HG03342 (cell line): Measurements from ENCODE around the gene CATSPERZ.
A peak's percentile ranks its signal among the peaks of the same experiment; 100 is the strongest.
"Not testable (repeated sequence)": the region's sequence is repeated elsewhere in the genome, so short reads cannot be mapped to it uniquely, and the experiment has no call there.

Experiments
- ATAC-seq: cut with Tn5 transposase; IDR thresholded peaks from one replicate; pipeline ENCODE4 v1.9.1; 2021; ENCODE audit warnings: mild to moderate bottlenecking, moderate library complexity; ENCODE audit not compliant: unreplicated experiment

CATSPERZ gene

DNA sequence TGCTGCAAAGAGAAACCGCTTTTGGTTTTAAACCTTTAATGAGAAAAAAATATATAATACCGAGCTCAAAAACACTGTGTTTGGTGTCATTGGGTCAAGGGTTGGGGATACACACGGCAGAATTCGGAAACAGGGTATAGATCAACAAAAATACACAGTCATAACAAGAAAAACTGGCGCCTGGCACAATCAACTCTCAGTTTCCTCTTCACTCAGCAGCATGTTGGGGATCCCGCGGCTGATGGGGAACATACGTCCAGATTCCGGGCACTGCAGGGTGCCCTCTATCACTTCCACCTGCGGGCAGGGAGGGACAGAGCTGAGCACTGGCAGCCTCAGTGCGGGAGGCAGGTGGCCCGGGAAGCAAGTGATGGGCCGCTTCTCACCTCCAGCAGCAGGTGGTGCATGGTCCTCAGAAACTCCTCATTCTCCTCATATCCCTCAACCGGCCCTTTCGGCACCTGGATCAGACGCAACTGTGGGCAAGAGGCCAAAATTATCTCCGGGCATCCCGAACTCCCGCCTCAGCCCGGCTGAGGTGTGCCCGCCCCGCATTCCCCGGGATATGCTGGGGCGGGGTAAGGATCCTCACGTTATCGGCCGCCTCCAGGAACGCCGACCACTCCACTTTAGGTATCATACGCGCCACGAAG is 16.6 kb downstream of the CATSPERZ start:
- no peak for ATAC-seq

DNA sequence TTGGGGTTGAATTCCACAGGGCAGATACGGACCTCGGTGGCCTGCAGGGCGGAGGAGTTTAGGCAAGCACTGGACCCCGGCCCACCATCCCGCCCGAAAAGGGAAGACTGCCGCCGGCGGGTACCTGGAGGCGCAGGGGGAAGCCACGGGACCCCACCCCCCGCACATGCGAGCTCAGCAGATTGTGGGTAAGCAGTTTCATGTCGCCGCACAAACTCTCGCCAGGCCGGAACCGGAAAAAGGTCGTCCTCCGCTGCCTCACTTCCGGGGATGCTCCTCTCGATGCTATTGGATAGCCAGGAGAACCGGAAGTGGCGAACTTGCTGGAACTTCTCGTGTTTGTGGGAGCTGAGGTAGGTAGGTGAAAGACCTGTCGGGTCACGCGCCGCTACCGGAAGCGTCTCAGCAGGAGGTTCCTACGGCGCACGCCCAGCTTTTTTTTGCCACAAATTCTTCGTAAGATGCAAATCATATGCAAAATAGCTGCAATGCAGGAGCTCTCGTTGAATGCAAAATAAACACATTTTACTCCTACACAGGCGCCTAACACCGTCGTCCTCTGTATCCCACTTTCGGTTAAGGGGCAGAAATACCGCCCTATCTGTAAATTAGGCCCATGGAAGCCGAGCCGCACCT is 17.3 kb downstream of the CATSPERZ start, which contains the start of gene TRMT112:
Gene TRMT112 (minus strand): TSS at position 235 of the 636 bp plus-strand sequence. CDS start 33 bp downstream, at position 202.
- peak; percentile 60 for ATAC-seq

DNA sequence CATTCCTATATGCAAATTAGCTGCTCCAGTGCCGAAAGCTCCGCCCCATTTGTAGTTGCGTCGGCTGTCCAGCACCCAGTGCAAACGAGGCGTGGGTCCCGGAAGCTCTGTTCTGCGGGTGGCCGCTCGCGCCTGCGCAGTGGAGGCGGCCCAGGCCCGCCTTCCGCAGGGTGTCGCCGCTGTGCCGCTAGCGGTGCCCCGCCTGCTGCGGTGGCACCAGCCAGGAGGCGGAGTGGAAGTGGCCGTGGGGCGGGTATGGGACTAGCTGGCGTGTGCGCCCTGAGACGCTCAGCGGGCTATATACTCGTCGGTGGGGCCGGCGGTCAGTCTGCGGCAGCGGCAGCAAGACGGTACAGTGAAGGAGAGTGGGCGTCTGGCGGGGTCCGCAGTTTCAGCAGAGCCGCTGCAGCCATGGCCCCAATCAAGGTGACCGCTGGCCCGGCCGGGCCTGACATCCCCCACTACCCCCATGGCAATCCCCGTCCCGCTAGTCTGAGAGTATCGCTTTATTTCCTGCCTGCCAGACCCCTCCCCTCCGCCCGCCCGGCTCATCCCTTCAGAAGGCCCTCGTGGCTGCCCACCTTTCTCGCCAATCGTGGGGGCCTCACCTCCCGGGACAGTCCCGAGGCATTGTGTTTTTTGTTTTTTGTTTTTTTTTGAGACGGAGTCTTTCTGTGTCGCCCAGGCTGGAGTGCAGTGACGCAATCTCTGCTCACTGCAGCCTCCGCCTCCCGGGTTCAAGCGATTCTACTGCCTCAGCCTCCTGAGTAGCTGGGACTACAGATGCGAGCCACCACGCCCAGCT is 18.0 kb downstream of the CATSPERZ start, which contains the start of gene PRDX5:
Gene PRDX5 (plus strand): TSS at position 161 of the 805 bp plus-strand sequence. CDS start 95 bp downstream, at position 256.
- ATAC-seq, result peak; percentile 76

DNA sequence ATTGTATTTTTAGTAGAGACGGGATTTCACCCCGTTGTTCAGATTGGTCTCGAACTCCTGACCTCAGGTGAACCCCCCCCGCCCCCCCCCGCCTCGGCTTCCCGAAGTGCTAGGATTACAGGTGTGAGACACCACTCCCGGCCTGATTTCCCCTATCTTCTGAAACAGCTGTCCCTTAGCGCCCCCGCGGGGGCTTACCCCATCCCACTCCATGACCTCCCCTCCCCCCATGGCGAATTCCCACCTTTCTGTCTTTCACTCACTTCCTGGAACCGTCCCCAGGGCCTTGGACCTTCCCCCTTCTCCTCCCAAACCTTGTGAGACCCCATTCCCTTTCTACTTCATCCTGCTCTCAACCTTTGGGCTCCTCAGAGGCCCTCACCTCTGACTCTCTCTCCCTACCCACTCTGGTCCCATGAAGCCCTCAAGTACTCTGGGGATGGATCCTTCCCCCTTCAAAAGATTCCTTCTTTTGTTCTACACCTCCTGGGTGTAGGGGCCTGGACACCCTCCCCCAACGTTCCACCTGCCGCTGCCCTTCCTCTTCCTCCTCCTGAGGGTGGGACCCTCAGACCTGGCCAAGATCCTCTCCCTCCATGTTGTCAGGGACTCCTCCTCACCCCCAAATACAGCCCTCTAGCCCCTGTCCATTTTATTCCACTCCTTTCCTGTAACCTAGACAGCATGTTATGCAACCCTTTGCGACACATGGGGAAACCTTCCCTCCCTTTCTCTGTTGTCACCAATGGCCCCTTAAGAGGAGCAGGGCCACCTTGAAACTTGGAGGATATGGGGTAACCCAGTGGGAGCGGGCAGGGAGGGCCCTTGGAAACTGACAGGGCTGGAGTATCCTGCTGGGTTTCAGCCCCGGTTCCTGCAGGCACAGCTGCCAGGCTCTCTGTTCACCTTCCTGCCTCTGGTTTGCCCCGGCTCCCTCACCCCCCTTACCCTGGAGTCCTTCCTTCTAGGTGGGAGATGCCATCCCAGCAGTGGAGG is 18.9 kb downstream of the CATSPERZ start:
- no peak for ATAC-seq

DNA sequence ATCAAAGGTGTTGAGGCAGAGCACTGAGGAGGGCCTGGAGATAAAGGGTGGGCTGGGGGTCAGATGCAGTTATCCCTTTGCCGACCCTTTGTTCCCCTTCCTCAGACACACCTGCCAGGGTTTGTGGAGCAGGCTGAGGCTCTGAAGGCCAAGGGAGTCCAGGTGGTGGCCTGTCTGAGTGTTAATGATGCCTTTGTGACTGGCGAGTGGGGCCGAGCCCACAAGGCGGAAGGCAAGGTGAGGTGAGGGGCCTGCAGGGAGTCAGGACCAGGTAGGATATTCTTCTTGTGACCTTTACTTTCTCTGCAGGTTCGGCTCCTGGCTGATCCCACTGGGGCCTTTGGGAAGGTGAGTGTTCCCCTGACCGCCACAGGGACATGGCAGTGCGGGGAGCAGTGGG is 20.4 kb downstream of the CATSPERZ start:
- ATAC-seq, result no peak

DNA sequence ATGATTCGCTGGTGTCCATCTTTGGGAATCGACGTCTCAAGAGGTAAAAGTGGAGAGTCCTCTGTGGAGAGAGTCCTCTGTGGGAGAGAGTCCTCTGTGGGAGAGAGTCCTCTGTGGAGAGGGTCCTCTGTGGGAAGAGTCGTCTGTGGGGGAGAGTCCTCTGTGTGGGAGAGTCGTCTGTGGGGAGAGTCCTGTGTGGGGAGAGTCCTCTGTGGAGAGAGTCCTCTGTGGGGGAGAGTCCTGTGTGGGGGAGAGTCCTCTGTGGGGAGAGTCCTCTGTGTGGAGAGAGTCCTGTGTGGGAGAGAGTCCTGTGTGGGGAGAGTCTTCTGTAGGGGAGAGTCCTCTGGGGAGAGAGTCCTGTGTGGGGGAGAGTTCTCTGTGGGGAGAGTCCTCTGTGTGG is 20.9 kb downstream of the CATSPERZ start:
- no peak for ATAC-seq

DNA sequence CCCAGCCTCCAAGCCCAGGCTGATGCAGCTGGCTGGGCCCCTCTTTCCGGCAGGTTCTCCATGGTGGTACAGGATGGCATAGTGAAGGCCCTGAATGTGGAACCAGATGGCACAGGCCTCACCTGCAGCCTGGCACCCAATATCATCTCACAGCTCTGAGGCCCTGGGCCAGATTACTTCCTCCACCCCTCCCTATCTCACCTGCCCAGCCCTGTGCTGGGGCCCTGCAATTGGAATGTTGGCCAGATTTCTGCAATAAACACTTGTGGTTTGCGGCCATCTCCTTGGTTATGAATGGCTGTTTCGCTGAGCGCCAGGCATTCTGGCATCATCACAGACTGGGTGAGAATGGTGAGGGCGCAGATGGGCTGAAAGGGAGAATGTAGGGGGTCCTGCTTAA is 21.4 kb downstream of the CATSPERZ start:
- no peak for ATAC-seq

DNA sequence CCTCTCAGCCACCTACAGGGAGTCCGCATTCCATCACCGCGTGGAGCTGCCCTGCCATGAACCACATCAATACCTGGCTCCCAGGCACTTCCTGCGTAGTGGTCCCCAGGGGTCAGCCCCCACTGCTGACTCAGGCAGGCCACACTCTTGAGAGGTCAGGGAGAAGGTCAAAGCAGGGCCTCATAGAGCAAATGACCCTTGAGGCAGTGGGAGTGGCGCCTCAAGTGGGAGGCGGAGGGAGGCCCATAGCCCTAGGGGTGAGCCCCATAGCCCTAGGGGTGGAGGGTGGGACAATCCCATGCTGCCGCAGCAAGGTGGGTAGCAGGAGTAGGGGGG is 22.7 kb downstream of the CATSPERZ start:
- no peak for ATAC-seq

DNA sequence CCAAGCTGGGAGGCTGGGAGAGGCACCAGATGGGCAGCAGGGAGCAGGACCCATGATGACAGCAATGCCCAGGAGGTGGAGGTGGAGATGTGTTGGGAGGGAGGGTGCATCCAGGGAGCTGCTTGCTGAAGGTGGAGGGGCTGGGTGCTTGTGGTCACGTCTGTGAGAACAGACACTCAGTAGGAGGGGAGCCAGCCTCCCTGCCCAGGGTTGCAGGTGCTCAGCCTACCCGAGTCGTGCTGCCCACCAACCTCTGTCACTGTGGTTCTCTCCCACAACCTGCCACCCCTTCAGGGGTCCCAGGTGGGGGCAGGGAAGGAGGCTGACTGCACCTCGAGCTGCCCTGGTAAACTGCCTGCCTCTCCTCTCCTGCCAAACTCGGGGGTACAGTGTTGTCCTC is 23.2 kb downstream of the CATSPERZ start:
- no peak for ATAC-seq

DNA sequence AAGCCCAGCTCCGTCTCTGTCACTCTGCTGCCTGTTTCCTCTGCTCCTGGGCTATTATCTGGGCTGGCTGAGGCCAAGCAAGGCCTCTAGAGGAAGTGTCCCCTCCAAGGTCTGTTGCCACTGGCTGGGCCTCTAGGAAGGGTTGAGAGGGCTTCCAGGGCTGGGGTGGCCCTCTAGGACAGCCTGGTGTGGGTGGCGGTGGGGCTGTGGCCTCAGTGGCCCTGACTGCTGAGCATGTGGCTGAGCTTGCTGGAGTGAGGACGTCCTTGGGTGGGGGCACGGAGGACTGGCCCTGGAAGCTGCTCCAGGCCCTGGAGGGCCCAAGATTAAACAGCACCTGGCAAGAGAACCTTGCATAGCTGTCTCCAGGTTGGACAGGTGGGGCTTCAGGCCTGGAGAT is 23.8 kb downstream of the CATSPERZ start:
- not testable (repeated sequence) for ATAC-seq

DNA sequence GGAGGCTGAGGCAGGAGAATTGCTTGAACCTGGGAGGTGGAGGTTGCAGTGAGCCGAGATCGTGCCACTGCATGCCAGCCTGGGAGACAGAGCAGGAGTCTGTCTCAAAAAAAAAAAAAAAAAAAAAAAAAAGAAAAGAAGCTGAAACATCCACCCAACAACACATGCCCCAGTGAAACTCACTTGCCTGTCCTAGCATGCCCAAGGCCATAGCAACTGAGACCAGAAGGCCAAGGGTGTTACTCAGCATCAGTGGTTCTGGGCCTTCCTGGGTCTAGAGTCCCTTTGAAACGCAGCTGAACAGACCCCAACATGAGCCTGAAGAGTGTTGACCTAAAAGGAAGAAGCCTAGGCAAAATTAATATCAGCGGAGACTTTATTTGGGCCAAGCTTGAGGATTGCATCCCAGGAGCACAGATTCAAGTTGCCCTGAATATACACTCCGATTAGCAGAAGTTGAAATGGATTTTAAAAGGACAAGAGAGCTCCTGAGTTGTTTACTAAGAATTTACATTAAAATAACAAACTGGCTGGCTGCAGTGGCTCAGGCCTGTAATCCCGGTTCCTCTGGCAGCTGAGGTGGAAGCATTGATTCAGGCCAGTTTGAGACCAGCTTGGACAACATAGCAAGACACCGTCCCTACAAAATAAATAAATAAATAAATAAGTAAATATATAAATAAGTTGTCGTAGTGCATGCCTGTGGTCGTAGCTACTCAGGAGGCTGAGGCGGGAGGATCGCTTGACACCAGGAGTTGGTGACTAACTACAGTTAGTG is 24.7 kb downstream of the CATSPERZ start:
- ATAC-seq, result no peak

DNA sequence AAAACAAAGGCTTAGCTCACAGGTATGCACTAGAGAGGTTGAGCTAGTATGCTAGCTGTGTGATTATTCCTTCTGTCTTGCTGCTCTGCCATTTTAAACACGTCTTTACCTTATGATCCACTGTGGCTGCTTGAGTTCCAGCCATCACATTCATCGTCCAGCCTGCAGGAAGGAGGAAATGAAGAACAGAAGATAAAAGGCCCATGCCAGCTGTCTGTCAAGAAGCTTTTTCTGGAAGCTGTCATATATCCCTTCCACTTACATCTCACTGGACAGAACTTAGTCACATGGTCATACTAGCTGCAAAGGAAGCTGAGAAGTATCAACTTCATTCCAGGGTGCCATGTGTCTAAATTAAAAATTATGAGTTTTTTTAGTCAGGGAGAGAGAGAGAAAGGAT is 27.2 kb downstream of the CATSPERZ start:
- no peak for ATAC-seq

DNA sequence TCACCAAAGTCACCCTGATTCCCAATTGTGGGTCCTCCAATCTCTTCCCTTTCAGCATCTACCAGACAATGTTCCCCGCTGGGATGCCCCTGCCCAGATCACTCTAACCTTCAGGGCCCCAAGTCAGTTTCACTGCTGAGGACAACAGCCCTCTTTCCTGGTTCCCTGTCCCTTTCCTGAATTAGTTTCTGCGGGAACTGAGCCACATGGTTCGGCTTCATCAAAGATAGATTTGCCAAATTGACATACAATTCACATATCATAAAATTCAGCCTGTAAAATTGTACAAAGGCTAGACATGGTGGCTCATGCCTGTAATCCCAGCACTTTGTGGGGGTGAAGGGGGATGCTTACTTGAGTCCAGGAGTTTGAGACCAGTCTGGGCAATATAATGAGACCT is 27.8 kb downstream of the CATSPERZ start:
- no peak for ATAC-seq

DNA sequence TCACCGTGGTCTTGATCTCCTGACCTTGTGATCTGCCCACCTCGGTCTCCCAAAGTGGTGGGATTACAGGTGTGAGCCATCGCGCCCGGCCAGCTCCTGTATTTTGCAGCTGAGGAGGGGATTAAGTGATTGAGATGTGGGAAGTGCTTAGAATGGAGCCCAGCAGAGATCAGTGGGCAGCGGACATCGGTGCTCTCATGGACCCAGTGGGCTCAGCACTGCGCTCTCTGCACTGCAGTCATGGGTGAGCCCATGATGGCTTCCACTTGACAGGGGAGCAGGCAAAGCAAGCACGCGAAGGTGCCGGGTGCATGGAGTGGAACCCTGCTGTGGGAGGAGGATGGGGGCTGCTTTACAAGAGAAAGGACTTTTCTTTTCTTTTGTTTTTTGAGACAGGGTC is 30.7 kb downstream of the CATSPERZ start:
- ATAC-seq, result no peak

DNA sequence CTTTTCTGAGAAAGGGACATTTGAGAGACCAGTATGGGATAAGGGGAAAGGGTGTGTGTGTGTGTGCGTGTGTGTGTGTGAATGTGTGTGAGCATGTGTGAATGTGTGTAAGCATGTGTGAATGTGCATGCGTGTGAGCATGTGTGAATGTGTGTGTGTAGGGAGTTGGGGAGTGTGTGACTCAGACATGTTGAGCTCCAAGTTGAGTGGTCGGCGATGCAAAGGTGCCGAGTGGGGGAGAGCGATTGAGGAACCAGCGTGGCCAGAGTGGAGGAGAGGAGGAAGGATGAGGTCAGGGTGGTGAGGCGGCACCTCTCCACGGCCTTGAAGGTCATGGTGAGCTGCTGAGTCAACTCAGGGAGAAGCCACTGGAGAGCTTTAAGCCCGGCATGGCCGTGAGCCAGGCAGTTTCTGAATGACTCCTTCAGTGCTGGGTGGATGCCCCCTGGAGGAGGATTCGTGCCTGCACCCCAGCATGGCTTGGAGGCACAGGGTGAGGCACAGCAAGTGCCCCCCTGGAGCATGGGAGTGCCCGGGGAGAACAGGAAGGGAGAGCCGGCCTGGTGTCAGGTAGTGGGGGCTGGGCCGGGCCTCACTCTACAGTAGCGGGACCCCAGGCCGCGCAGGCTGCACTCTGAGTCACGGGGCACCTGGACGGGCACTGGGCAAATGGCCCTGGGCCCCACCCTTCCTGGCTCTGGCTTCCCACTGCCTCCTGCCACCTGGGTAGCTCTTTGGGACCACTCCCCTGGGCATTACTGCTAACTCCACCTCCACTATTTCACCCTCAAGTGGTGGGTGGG is 31.6 kb downstream of the CATSPERZ start:
- no peak for ATAC-seq

DNA sequence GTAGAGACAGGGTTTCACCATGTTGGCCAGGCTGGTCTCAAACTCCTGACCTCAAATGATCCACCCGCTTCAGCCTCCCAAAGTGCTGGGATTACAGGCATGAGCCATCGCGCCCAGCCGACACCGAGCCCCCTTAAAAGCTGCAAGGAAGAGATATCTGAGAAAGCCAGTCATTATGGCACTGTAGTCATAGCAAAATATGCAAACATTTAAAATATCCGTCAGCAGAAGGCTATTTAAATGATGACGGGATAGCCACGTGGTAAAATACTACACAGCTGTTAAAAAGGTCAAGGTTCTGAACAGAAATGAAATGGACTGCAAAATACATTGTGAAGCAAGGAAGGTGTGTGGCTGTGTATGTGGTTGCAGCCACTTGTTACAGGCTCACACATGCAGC is 33.4 kb downstream of the CATSPERZ start:
- ATAC-seq, result no peak

DNA sequence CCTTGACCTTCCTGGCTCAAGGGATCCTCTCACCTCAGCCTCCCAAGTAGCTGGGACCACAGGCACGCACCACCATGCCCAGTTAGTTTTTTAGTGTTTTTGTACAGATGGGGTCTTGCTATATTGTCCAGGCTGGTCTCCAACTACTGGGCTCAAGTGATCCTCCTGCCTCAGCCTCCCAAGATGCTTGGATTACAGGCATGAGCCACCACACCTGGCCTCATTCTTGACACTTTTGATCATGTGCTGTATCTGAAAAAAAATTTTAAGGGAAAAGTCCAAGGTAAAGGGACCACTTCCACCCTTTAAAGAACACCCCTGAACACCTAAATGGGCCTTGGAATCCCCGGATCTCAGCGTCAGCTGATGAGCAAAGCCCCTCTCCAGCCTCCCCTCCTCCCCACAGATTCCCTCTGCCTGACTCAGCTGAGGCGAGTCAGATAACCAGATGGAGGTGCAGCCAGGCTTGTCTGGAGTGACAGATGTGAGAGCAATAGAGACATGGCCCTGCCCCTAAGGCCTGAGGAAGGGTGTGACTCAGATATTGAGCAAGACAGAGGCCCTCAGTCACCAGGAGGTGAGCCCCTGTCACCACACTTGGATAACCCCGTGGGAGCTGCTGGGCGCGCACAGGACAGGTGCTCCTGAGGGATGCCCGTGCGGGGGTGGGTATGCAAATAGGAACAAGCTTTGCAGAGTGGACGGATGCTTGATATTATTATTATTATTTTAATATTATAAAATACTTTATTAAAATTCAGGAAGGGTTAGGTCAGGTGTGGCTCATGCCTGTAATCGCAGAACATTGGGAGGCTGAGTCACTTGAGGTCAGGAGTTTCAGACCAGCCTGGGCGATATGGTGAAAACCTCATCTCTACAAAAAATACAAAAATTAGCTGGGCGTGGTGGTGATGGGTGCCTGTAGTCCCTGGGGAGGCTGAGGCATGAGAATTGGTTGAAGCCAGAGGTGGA is 34.9 kb downstream of the CATSPERZ start:
- peak; percentile 84 for ATAC-seq
